NCI-H2029 treated with DMSO at 0.1 percent for 48 hours (cell line): Measurements from ENCODE around the gene VSTM4.

Experiments used
- DNase-seq: peaks from one replicate; lab custom pipeline; 2025; lab: John Stamatoyannopoulos, UW

The VSTM4 gene

GRCh38 chr10:49141541-49142332, 26.4 kb upstream of the VSTM4 start:
- no peak for DNase-seq

GRCh38 chr10:49140304-49141177, 25.2 kb upstream of the VSTM4 start:
- DNase-seq: no peak

GRCh38 chr10:49139846-49140195, 24.5 kb upstream of the VSTM4 start:
- no peak for DNase-seq

- DNase-seq: no peak
Measured at GRCh38 chr10:49139028-49139845, 23.9 kb upstream of the VSTM4 start.

- no peak for DNase-seq
Measured at GRCh38 chr10:49138361-49138891, 23.1 kb upstream of the VSTM4 start.

- no peak for DNase-seq
Measured at GRCh38 chr10:49136525-49136924, 21.2 kb upstream of the VSTM4 start.

- DNase-seq: no peak
Measured at GRCh38 chr10:49135575-49136313, 20.4 kb upstream of the VSTM4 start.

- DNase-seq: no peak
Measured at GRCh38 chr10:49134327-49134726, 19.0 kb upstream of the VSTM4 start.

- no peak for DNase-seq
Measured at GRCh38 chr10:49133706-49134248, 18.5 kb upstream of the VSTM4 start, which contains the start of gene FAM170B. Gene FAM170B (minus strand): TSS chr10:49134021. CDS start chr10:49133918, 103 bp downstream.

- DNase-seq: no peak
Measured at GRCh38 chr10:49132362-49132737, 17.0 kb upstream of the VSTM4 start.

GRCh38 chr10:49131507-49132361, 16.4 kb upstream of the VSTM4 start:
- no peak for DNase-seq

- no peak for DNase-seq
Measured at GRCh38 chr10:49129376-49129775, 14.1 kb upstream of the VSTM4 start.

GRCh38 chr10:49128854-49129253, 13.5 kb upstream of the VSTM4 start:
- no peak for DNase-seq

- no peak for DNase-seq
Measured at GRCh38 chr10:49123981-49124950, 8.9 kb upstream of the VSTM4 start.

- DNase-seq: no peak
Measured at GRCh38 chr10:49120911-49121310, 5.6 kb upstream of the VSTM4 start.

GRCh38 chr10:49119746-49120145, 4.4 kb upstream of the VSTM4 start:
- DNase-seq: no peak

- DNase-seq: no peak
Measured at GRCh38 chr10:49118430-49119074, 3.2 kb upstream of the VSTM4 start.

- DNase-seq: no peak
Measured at GRCh38 chr10:49117376-49118070, 2.2 kb upstream of the VSTM4 start.
